ENCODE data around the gene PLOD2.

The PLOD2 gene

GRCh38 chr3:146160964-146161662 lies at the start of gene PLOD2:
Gene PLOD2 (minus strand): TSS chr3:146161184. CDS start chr3:146160989, 195 bp downstream.
- no peak for DNase-seq (ENCODE audit: low read depth in 2 of 2)

- DNase-seq (ENCODE audit: low read depth in 2 of 2) = no peak
Measured at GRCh38 chr3:146209371-146209770, 48.4 kb upstream of the PLOD2 start.

- DNase-seq (ENCODE audit: low read depth in 2 of 2) = no peak
Measured at GRCh38 chr3:146203776-146204175, 42.8 kb upstream of the PLOD2 start.

GRCh38 chr3:146200461-146201220 lies 39.7 kb upstream of the PLOD2 start:
- no peak for DNase-seq (ENCODE audit: low read depth in 2 of 2)

- no peak for DNase-seq (ENCODE audit: low read depth in 2 of 2)
Measured at GRCh38 chr3:146199762-146200161, 38.8 kb upstream of the PLOD2 start.

- no peak for DNase-seq (ENCODE audit: low read depth in 2 of 2)
Measured at GRCh38 chr3:146196789-146197188, 35.8 kb upstream of the PLOD2 start.

- DNase-seq (ENCODE audit: low read depth in 2 of 2) = no peak
Measured at GRCh38 chr3:146195605-146196004, 34.6 kb upstream of the PLOD2 start.

GRCh38 chr3:146195030-146195429 lies 34.0 kb upstream of the PLOD2 start:
- no peak for DNase-seq (ENCODE audit: low read depth in 2 of 2)

- DNase-seq (ENCODE audit: low read depth in 2 of 2) = no peak
Measured at GRCh38 chr3:146191051-146191450, 30.1 kb upstream of the PLOD2 start.

- peak in 1 of 2 donors; percentile 0 for DNase-seq (ENCODE audit: low read depth in 2 of 2)
Measured at GRCh38 chr3:146189519-146190173, 28.7 kb upstream of the PLOD2 start.

- DNase-seq (ENCODE audit: low read depth in 2 of 2) = no peak
Measured at GRCh38 chr3:146187334-146187950, 26.5 kb upstream of the PLOD2 start.

GRCh38 chr3:146184241-146185015 lies 23.4 kb upstream of the PLOD2 start:
- DNase-seq (ENCODE audit: low read depth in 2 of 2) = no peak

- DNase-seq (ENCODE audit: low read depth in 2 of 2) = no peak
Measured at GRCh38 chr3:146181216-146181615, 20.2 kb upstream of the PLOD2 start.

GRCh38 chr3:146180376-146180775 lies 19.4 kb upstream of the PLOD2 start:
- DNase-seq (ENCODE audit: low read depth in 2 of 2) = no peak

- no peak for DNase-seq (ENCODE audit: low read depth in 2 of 2)
Measured at GRCh38 chr3:146178006-146178689, 17.2 kb upstream of the PLOD2 start.

GRCh38 chr3:146177519-146177918 lies 16.5 kb upstream of the PLOD2 start:
- DNase-seq (ENCODE audit: low read depth in 2 of 2) = no peak

GRCh38 chr3:146177072-146177471 lies 16.1 kb upstream of the PLOD2 start:
- no peak for DNase-seq (ENCODE audit: low read depth in 2 of 2)

GRCh38 chr3:146172586-146172985 lies 11.6 kb upstream of the PLOD2 start:
- DNase-seq (ENCODE audit: low read depth in 2 of 2) = no peak

GRCh38 chr3:146170591-146170990 lies 9.6 kb upstream of the PLOD2 start:
- DNase-seq (ENCODE audit: low read depth in 2 of 2) = no peak

GRCh38 chr3:146169891-146170290 lies 8.9 kb upstream of the PLOD2 start:
- DNase-seq (ENCODE audit: low read depth in 2 of 2) = no peak

- no peak for DNase-seq (ENCODE audit: low read depth in 2 of 2)
Measured at GRCh38 chr3:146166826-146167225, 5.8 kb upstream of the PLOD2 start.

All from activated CD8-positive, alpha-beta memory T cell treated with anti-CD3 and anti-CD28 coated beads for 4 hours (primary cell).